Measurements from ENCODE around the gene BRD1.
A peak's percentile ranks its signal among the peaks of the same experiment; 100 is the strongest.
"Not testable (repeated sequence)": the region's sequence is repeated elsewhere in the genome, so short reads cannot be mapped to it uniquely, and the experiment has no call there.

BRD1 gene

GRCh38 chr22:49767355-49768062 is 60.2 kb downstream of the BRD1 start:
- peak; percentile 35 for DNase-seq

GRCh38 chr22:49765951-49766350 is 61.7 kb downstream of the BRD1 start:
- no peak for DNase-seq

GRCh38 chr22:49765091-49765771 is 62.4 kb downstream of the BRD1 start:
- no peak for DNase-seq

- peak; percentile 2 for DNase-seq
Measured at GRCh38 chr22:49764127-49764581, 63.5 kb downstream of the BRD1 start.

GRCh38 chr22:49763696-49764095 is 64.0 kb downstream of the BRD1 start:
- peak; percentile 2 for DNase-seq

- DNase-seq: peak; percentile 2
Measured at GRCh38 chr22:49763138-49763537, 64.5 kb downstream of the BRD1 start.

GRCh38 chr22:49762571-49762970 is 65.1 kb downstream of the BRD1 start:
- DNase-seq: not testable (repeated sequence)

GRCh38 chr22:49761836-49762235 is 65.8 kb downstream of the BRD1 start:
- DNase-seq: no peak

GRCh38 chr22:49760630-49761571 is 66.8 kb downstream of the BRD1 start:
- DNase-seq: no peak

- DNase-seq: no peak
Measured at GRCh38 chr22:49760280-49760629, 67.4 kb downstream of the BRD1 start.

- DNase-seq: no peak
Measured at GRCh38 chr22:49756676-49757075, 71.0 kb downstream of the BRD1 start.

- no peak for DNase-seq
Measured at GRCh38 chr22:49756201-49756600, 71.5 kb downstream of the BRD1 start.

GRCh38 chr22:49755631-49756001 is 72.1 kb downstream of the BRD1 start:
- no peak for DNase-seq

GRCh38 chr22:49754696-49755630 is 72.7 kb downstream of the BRD1 start:
- no peak for DNase-seq

- DNase-seq: no peak
Measured at GRCh38 chr22:49753961-49754695, 73.5 kb downstream of the BRD1 start.

GRCh38 chr22:49753276-49753890 is 74.3 kb downstream of the BRD1 start:
- no peak for DNase-seq

- no peak for DNase-seq
Measured at GRCh38 chr22:49752598-49753091, 75.0 kb downstream of the BRD1 start.

- no peak for DNase-seq
Measured at GRCh38 chr22:49751966-49752597, 75.6 kb downstream of the BRD1 start.

GRCh38 chr22:49751318-49751965 is 76.2 kb downstream of the BRD1 start:
- DNase-seq: no peak
